Uterus (tissue), 2 donors: ENCODE results near the gene CC2D2B.

Experiments
- CTCF ChIP-seq, 4 experiments: fragments of 200-600 bp in 2 of 4; fragments of 450-650 bp in 2 of 4; sonication (generic) in 2 of 4; IDR thresholded peaks; one replicate each; pipeline ENCODE4 v1.5.1; 2016 to 2019; ENCODE audit warnings: antibody characterized with exemption in 4 of 4, mild to moderate bottlenecking in 2 of 4, moderate library complexity in 1 of 4
- POLR2A ChIP-seq, 2 donors: fragments of 450-650 bp; IDR thresholded peaks; one replicate each; pipeline ENCODE4 v1.6.1; 2016; ENCODE audit warnings: antibody characterized with exemption in 2 of 2, mild to moderate bottlenecking in 1 of 2, moderate library complexity in 1 of 2

DNA sequence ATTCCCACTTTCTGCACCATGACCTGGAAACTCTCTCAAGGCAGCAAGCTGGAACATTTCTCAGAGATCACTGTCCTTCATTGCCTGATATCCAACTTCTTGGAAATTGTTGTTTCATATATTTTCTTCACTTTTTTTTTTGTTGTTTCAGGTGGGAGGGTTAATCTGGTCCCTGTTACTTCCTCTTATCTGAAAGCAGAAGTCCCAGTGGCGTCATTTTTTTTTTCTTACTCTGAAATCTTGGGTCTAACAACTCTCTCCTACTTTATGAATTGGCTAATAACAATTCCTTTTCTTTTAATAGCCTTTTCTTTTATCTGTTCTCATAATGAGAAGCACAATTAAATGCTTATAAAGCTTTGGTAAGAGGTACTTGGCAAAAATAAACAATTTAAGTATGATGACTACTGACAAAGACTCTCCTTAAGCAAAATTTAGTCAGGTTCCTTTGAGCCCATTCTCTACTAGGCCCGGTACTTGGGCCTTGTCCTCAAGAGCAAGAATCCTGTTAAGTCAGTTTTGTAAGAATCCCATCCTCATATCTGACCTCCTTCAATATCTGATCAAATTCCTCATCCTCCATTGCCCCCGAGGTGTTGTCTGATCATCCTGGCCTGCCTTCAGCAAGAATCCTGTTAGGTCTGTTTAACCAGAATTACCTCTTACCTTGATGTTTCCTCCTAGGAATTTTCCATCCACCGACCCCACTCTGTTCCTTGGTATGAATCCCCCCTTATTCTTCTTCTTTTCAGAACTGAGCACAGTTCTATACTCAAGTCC is 11.5 kb upstream of the CC2D2B start:
- TF ChIP-seq CTCF (IDR thresholded peaks at IDR 0.05) (no peak), POLR2A (IDR thresholded peaks at IDR 0.05) (no peak)
